Naive thymus-derived CD8-positive, alpha-beta T cell (primary cell): ENCODE results near the gene UROS. TPM values are rescaled to one million over a fixed set of nuclear protein-coding genes. Genes with fewer than 3 reads are reported as not detected.

Source experiments
- ATAC-seq, 2 donors: fragments of 150-1000 bp; cut with Tn5 transposase in 1 of 2; sonication (Bioruptor Pico), chemical (Tn5 transposase) in 1 of 2; 1 replicate in 1 of 2; 2 replicates in 1 of 2; pipeline ENCODE4 v1.10.0; 2021; ENCODE audit warnings: mild to moderate bottlenecking in 2 of 2, moderate library complexity in 2 of 2
- POLR2A ChIA-PET: fragments of 350-600 bp; sonication (Branson Sonifier 250); formaldehyde crosslinking; loops from one replicate; lab custom pipeline; 2021; ENCODE audit warnings: antibody characterized with exemption; lab: Charles Lee
- DNase-seq, 10 donors: peaks; one replicate each; pipeline versions ENCODE4 v3.0.0 to v3.0.0-alpha.2; 2020 to 2022
- H3K27ac Mint-ChIP-seq, 10 donors: one replicate each; pipeline ENCODE4 v1.8.0; 2020 to 2022; ENCODE audit warnings: mild to moderate bottlenecking in 10 of 10, mixed read lengths in 10 of 10, moderate library complexity in 4 of 10, inconsistent platforms in 1 of 10
- H3K27me3 Mint-ChIP-seq, 5 donors: one replicate each; pipeline ENCODE4 v1.8.0; 2021 to 2022; ENCODE audit warnings: mixed read lengths in 5 of 5
- H3K36me3 Mint-ChIP-seq, 3 donors: one replicate each; pipeline ENCODE4 v1.8.0; 2020 to 2022; ENCODE audit warnings: mixed read lengths in 3 of 3, mild to moderate bottlenecking in 2 of 3, inconsistent platforms in 1 of 3
- H3K4me1 Mint-ChIP-seq, 4 donors: one replicate each; pipeline ENCODE4 v1.8.0; 2021 to 2022; ENCODE audit warnings: mixed read lengths in 4 of 4
- H3K4me3 Mint-ChIP-seq, 10 donors: one replicate each; pipeline ENCODE4 v1.8.0; 2020 to 2022; ENCODE audit warnings: mild to moderate bottlenecking in 10 of 10, mixed read lengths in 10 of 10, moderate library complexity in 6 of 10, inconsistent platforms in 1 of 10
- H3K9me3 Mint-ChIP-seq, 9 donors: one replicate each; pipeline ENCODE4 v1.8.0; 2020 to 2022; ENCODE audit warnings: mixed read lengths in 9 of 9, mild to moderate bottlenecking in 3 of 9, inconsistent platforms in 1 of 9, moderate library complexity in 1 of 9
- polyA plus RNA-seq, 3 donors: library from polyadenylated mRNA; unstranded; fragments of 300-500 nt; fragmentation: Illumina TruSeq; gene quantifications; one replicate each; pipeline ENCODE4 v1.2.3, GENCODE V29; 2021
- total RNA-seq, 8 experiments: library from RNA in 2 of 8; stranded (reverse) in 2 of 8; gene quantifications; one replicate each; pipeline ENCODE4 v1.2.3 and lab custom pipeline; 2021 to 2026

Gene UROS
- total and polyA plus RNA-seq, 5 experiments from 2014 or later = 37.8 to 71.8 (median 62.2) TPM

DNA sequence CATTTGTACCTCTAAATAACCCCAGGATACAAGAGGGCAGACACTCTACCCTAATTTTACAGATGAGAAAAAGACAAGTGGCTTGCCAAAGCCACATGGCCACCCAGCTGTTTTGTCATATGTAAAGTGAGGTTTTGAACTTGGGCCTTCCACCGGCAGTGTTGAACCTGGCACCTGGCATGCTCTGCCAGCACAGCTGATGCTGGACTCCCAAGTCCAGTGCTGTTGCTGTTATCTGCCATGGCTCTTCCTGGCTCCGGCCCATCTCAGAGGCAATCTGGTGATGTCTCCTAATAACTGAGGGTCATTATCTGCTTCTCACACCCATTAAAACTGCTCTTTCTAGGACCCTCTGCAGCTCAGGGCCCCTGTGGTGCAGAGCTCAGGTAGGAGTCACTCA lies 25.3 kb upstream of the UROS start:
- H3K9me3 Mint-ChIP-seq = no peaks in the 10 kb centered on the region
- peaks cover 0 to 4% (median 1%) of the 10 kb centered on the region in 4 donors for H3K4me1 Mint-ChIP-seq
- ATAC-seq (no peak), DNase-seq (no peak)
- peak overlapping the region in 1 of 10 donors; percentile 69 for H3K27ac Mint-ChIP-seq
- no peak overlapping the region for H3K4me3 Mint-ChIP-seq
- POLR2A ChIA-PET = no interaction called here
- peaks cover 8 to 45% (median 13%) of the 10 kb centered on the region in 3 donors for H3K36me3 Mint-ChIP-seq
- no peaks in the 10 kb centered on the region for H3K27me3 Mint-ChIP-seq

DNA sequence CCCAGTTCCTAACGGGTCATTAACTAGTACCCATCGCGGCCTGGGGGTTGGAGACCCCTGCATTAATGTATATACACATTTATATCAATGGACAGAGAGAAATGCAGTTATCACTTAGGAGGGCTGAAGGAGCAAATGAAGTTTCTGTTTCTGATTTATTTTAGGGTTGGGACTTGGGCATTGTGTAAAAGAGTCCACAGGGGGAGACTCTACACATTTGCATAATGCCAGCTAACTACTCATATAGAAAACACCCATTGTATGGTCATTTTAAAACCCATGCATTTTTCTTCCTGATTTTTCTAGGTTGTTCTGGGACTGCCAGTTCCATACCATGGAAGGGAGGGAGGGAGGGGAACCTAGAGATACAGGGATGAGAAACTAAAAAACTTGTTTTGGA lies 23.8 kb upstream of the UROS start:
- Mint-ChIP-seq H3K27ac (peak overlapping the region in 3 of 10 donors; percentile 1 to 60 (median 41)), H3K9me3 (no peaks in the 10 kb centered on the region), H3K4me3 (no peak overlapping the region), H3K36me3 (peaks cover 8 to 39% (median 13%) of the 10 kb centered on the region in 3 donors), H3K4me1 (peaks cover 0 to 4% (median 0%) of the 10 kb centered on the region in 4 donors), H3K27me3 (no peaks in the 10 kb centered on the region)
- DNase-seq (no peak), ATAC-seq (no peak)
- POLR2A ChIA-PET = no interaction called here

DNA sequence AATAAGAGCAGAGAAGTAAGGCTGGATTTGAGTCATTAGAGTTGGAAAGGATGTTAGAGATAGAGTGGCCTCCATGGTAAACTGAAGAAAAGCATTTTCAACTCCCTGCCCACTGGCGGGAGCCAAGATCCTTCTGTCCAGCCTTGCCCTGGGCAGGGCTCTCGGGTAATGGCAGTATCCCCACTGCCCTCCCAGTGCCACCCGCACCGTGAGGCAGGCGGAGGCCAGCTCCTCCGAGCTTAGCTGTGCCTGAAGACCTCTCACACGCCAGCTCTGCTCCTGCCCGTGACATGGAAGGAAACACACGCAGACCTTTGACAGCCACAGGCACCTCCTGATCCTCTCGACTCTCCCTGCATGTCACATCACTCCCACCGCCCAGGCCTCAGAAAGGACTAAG lies 22.6 kb upstream of the UROS start:
- H3K27me3 Mint-ChIP-seq = no peaks in the 10 kb centered on the region
- H3K4me3 Mint-ChIP-seq = no peak overlapping the region
- POLR2A ChIA-PET = no interaction called here
- peaks cover 3 to 37% (median 4%) of the 10 kb centered on the region in 3 donors for H3K36me3 Mint-ChIP-seq
- no peak for DNase-seq
- ATAC-seq = no peak
- peaks cover 0 to 1% (median 0%) of the 10 kb centered on the region in 4 donors for H3K4me1 Mint-ChIP-seq
- peak overlapping the region in 2 of 10 donors; percentile 28 to 72 for H3K27ac Mint-ChIP-seq
- H3K9me3 Mint-ChIP-seq = no peaks in the 10 kb centered on the region

DNA sequence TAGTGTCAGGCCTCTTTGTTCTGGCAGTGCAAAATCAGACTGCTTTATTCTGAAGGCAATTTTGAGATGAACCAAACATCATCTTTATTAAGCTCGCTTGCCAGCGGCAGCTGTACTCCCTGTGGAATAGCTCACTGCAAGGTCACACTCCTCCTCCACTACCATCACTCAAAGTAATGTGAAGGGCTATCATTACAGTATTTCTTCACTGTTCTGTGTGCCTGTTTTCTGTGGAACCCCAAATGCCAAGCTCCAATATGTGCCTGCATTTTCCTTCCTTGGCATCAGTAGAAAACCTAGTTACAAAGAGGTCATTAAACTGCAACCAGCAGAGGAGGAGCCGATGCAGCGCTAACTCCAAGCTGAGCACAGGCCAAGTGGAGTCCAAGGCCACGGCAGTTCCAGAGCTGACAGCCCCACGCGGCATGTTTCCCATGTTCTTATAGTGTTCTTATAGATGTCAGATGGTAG lies 21.7 kb upstream of the UROS start:
- H3K36me3 Mint-ChIP-seq = peaks cover 0 to 43% (median 0%) of the 10 kb centered on the region in 3 donors
- no peak overlapping the region for H3K4me3 Mint-ChIP-seq
- no peaks in the 10 kb centered on the region for H3K4me1 Mint-ChIP-seq
- DNase-seq (no peak), ATAC-seq (no peak)
- H3K27me3 Mint-ChIP-seq = no peaks in the 10 kb centered on the region
- peak overlapping the region in 1 of 10 donors; percentile 28 for H3K27ac Mint-ChIP-seq
- no peaks in the 10 kb centered on the region for H3K9me3 Mint-ChIP-seq
- POLR2A ChIA-PET = no interaction called here

DNA sequence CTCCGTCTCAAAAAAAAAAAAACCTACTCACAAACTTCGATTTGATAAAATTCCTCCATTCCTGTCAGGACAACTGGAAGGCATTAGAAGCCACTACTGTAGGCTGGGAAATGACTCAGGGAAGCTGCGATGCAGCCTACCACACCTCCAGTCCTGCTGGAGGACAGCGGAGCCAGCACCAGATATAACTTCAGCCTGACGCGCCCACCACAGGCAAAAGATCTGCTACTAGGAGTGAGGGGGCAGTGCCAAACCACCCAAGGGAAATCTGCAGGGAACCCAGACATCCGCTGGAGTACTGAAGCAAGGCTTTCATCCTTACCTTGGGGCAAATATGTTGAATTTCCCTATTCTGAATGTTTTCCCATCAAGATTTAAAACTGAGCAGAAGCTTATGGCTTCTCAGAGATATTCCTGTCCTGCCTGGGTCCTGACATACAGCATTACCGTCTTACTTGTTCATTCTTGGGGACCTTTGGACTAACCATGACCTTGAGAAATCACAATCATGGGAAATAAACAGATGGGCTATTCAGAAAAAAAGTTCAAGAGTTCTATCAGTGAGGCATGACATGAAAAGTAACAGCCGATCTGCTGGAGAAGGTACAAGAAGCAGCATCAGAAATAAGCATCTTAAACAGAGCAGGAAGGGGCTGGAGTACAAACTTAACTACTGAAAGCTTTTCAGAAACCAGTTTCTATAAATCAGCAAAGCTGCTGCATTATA lies 20.7 kb upstream of the UROS start:
- no peaks in the 10 kb centered on the region for H3K27me3 Mint-ChIP-seq
- peaks cover 0 to 51% (median 0%) of the 10 kb centered on the region in 3 donors for H3K36me3 Mint-ChIP-seq

DNA sequence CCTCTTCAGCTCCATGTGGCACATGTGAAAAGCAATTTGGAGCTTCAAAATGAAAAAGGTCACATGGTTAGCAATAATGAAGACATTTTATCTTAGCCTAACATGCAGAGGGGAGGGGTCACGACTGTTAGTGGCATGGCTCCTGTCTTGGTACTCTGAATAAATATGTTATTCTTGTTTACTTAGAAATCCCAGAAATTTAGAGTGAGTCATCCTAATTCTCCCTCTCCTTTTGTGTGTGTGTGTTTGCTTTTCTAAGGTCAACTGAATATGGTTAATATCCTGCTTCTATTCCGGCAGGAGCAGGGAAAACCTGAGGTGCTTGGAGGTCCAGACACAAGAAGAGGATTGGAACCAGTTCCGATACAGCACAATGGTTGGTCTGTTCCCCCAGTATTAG lies 17.9 kb upstream of the UROS start:
- Mint-ChIP-seq H3K9me3 (no peaks in the 10 kb centered on the region), H3K4me3 (no peak overlapping the region), H3K27ac (peak overlapping the region in 2 of 10 donors; percentile 50 to 72), H3K27me3 (no peaks in the 10 kb centered on the region), H3K36me3 (peaks cover 0 to 65% (median 1%) of the 10 kb centered on the region in 3 donors), H3K4me1 (peaks cover 0 to 2% (median 0%) of the 10 kb centered on the region in 4 donors)
- POLR2A ChIA-PET = no interaction called here
- no peak for ATAC-seq
- no peak for DNase-seq

More for the DNA sequence above, 20.7 kb upstream of the UROS start:
- Mint-ChIP-seq H3K27ac (peak overlapping the region in 4 of 10 donors; percentile 5 to 73 (median 30)), H3K9me3 (no peaks in the 10 kb centered on the region), H3K4me1 (peaks cover 0 to 2% (median 0%) of the 10 kb centered on the region in 4 donors), H3K4me3 (no peak overlapping the region)
- POLR2A ChIA-PET = no interaction called here
- ATAC-seq = no peak
- no peak for DNase-seq

DNA sequence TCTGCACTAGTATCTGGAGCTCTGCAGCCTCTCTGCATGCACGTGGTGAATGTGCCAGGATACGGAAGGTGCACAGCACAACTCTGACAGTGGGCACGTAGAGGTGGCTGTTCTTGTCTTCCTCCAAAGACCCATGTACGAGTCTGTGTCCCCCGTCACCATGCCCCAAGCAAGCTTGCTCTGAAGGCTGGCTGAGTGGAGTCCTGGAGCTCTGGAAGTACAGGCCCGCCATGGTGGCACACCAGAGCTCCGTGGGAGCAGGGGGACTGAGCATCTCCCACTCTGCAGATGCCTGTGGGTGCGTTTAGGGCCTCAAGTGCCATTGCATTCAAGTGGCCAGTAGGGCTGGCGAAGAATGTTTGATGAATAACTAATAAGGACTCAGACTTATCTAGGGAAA lies 17.3 kb upstream of the UROS start:
- POLR2A ChIA-PET = no interaction called here
- H3K36me3 Mint-ChIP-seq = peaks cover 0 to 71% (median 4%) of the 10 kb centered on the region in 3 donors
- H3K9me3 Mint-ChIP-seq = no peaks in the 10 kb centered on the region
- no peaks in the 10 kb centered on the region for H3K27me3 Mint-ChIP-seq
- DNase-seq (no peak), ATAC-seq (no peak)
- H3K4me3 Mint-ChIP-seq = no peak overlapping the region
- H3K27ac Mint-ChIP-seq = peak overlapping the region in 3 of 10 donors; percentile 27 to 72 (median 68)
- H3K4me1 Mint-ChIP-seq = peaks cover 0 to 2% (median 0%) of the 10 kb centered on the region in 4 donors

DNA sequence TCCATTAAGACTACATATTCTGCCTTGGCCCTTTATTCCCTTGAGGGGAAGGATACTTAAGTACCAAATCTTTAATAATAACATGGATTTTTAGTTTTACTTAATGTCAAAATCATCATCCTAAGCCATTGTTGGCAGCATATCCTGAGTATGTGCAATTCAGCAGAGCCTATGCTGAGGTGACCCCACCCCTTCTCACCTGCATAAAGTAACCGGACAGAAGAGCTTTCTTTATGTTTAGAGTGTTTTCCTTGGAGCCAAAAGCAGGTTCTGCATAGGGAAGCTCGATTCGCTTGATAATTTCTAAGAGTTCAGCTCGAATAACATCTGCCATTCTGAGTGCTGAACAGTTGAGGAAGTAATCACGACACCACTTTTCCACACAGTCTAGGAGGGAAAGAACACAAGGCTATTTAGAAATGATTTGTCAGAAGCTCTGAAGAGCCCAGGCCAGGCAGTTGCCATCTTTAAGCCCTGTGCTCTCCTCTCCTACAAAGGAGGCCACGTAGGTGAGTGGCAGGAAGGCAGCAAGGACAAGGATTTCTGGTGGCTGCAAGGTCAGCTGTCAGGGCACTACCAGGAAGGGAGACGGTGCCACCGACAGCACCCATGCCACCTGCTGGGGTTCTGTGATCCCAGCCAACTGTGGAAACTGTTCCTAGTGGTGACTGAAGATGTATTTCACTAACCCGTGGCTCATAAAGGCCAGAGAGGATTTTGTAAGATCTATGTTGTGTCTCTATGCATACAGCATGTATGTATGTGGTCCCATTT lies 15.9 kb upstream of the UROS start:
- peak overlapping the region in 4 of 10 donors; percentile 63 to 85 (median 72) for H3K27ac Mint-ChIP-seq
- POLR2A ChIA-PET = no interaction called here

DNA sequence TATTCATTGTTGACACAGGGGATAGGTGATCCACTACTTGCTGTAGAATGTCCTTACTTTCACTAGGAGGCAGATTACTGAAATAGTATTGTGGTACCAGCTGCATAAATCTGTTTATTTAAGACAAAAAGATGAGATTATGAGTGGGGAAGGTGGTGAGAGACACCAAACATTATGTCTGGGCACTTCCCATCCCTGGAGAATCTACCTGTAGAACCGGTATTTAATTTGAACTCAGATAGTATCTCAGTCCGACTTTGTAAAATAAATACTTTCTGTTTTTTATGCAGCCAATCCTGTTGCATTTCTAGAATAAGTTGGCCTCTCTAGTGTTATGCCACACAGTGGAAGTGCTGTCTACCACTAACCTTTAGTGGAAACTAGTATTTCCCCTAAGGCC lies 13.7 kb upstream of the UROS start:
- DNase-seq (no peak), ATAC-seq (no peak)
- no peaks in the 10 kb centered on the region for H3K27me3 Mint-ChIP-seq
- no peak overlapping the region for H3K4me3 Mint-ChIP-seq
- POLR2A ChIA-PET = no interaction called here
- no peak overlapping the region for H3K27ac Mint-ChIP-seq
- H3K4me1 Mint-ChIP-seq = peaks cover 0 to 2% (median 0%) of the 10 kb centered on the region in 4 donors
- no peaks in the 10 kb centered on the region for H3K9me3 Mint-ChIP-seq
- peaks cover 0 to 91% (median 11%) of the 10 kb centered on the region in 3 donors for H3K36me3 Mint-ChIP-seq

More for the DNA sequence above, 15.9 kb upstream of the UROS start:
- H3K4me3 Mint-ChIP-seq = no peak overlapping the region
- no peaks in the 10 kb centered on the region for H3K27me3 Mint-ChIP-seq
- peaks cover 0 to 2% (median 0%) of the 10 kb centered on the region in 4 donors for H3K4me1 Mint-ChIP-seq
- no peaks in the 10 kb centered on the region for H3K9me3 Mint-ChIP-seq
- DNase-seq (no peak), ATAC-seq (no peak)
- peaks cover 0 to 83% (median 7%) of the 10 kb centered on the region in 3 donors for H3K36me3 Mint-ChIP-seq

DNA sequence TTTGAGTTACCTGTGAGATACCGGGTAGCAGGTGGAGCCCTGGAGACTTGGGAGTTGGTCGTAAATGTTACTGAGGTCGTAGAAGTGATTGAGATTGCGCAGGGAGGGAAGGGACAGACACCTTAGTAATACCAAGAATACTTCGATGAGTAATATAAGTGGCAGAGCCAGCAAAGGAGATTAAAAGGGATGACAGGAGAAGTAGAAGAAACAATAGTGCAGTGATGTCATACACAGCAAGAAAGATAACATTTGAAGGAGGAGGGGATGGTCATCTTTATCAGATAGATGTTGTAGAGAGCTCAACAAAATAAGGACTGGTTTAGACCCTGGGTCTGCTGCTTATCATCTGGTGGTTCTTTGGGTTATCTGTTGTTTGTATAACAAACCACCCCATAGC lies 5.3 kb upstream of the UROS start:
- no peak overlapping the region for H3K4me3 Mint-ChIP-seq
- POLR2A ChIA-PET = no interaction called here
- H3K27me3 Mint-ChIP-seq = no peaks in the 10 kb centered on the region
- peaks cover 13 to 19% (median 16%) of the 10 kb centered on the region in 4 donors for H3K4me1 Mint-ChIP-seq
- DNase-seq (no peak), ATAC-seq (no peak)
- peak overlapping the region in 5 of 10 donors; percentile 30 to 74 (median 47) for H3K27ac Mint-ChIP-seq
- peaks cover 0 to 72% (median 18%) of the 10 kb centered on the region in 3 donors for H3K36me3 Mint-ChIP-seq
- H3K9me3 Mint-ChIP-seq = no peaks in the 10 kb centered on the region

DNA sequence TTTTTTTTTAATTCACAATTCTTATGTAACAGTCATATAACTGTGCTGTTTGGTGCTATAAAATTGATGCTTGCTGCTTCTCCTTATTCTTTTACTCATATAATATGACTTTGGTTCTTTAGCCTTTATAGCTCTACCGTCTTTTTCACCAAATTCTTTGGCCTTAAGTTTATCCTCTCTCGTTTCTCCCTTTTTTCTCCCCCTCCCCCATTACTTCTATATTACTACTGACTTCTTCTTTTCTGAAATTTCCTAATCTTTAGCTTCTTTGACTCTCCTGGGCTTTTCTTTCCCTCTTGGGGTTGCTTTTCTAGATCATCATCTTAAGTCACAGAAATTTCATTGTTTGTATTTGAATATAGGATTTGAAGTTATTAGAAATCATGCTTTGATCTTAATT lies 4.1 kb upstream of the UROS start:
- ATAC-seq = no peak
- H3K27me3 Mint-ChIP-seq = no peaks in the 10 kb centered on the region
- H3K4me3 Mint-ChIP-seq = peak overlapping the region in 1 of 10 donors; percentile 63
- H3K36me3 Mint-ChIP-seq = peaks cover 0 to 61% (median 16%) of the 10 kb centered on the region in 3 donors
- no peaks in the 10 kb centered on the region for H3K9me3 Mint-ChIP-seq
- peaks cover 13 to 21% (median 16%) of the 10 kb centered on the region in 4 donors for H3K4me1 Mint-ChIP-seq
- POLR2A ChIA-PET = no interaction called here
- peak overlapping the region in 7 of 10 donors; percentile 1 to 83 (median 61) for H3K27ac Mint-ChIP-seq
- no peak for DNase-seq

DNA sequence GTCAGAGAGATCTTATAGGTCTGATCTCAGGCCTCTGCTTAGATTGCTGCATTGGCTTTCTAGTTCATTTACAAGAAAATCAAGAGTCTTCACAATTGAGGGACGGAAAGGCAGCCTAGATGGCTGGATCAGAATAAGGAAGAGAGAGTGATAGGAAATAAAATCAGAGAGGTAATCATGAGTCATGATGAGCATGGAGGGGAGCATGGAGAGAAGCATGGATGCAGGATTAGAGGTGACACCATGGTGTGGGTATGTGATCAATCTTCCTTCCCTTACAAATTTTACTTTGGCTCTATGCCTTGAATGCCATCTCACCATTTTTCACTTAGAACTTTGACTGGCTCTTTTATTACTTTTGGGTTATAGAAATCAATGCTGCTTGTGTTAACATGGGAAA lies 1.7 kb upstream of the UROS start:
- no peaks in the 10 kb centered on the region for H3K9me3 Mint-ChIP-seq
- POLR2A ChIA-PET = interaction anchor here (3.1 kb wide), 1 partner anchor 106 kb away, joined by 39 read pairs; the partner anchor contains the start of gene EDRF1
- DNase-seq (no peak), ATAC-seq (no peak)
- no peaks in the 10 kb centered on the region for H3K27me3 Mint-ChIP-seq
- H3K36me3 Mint-ChIP-seq = peaks cover 0 to 38% (median 11%) of the 10 kb centered on the region in 3 donors
- H3K4me1 Mint-ChIP-seq = peaks cover 16 to 29% (median 27%) of the 10 kb centered on the region in 4 donors
- no peak overlapping the region for H3K27ac Mint-ChIP-seq
- H3K4me3 Mint-ChIP-seq = no peak overlapping the region
